Measurements from ENCODE around the gene RPSA. TPM values are rescaled to one million over a fixed set of nuclear protein-coding genes. Genes with fewer than 3 reads are reported as not detected.

RPSA gene
- total and polyA plus RNA-seq, 7 experiments from 2014 or later: 1,357 to 1,898 (median 1,608) TPM

- peak overlapping the region; percentile 62 for H3K4me3 ChIP-seq (ENCODE audit: low read length)
- peaks cover 28 to 61% (median 55%) of the 10 kb centered on the region in 7 donors for H3K4me1 Mint-ChIP-seq
- CTCF ChIA-PET: interaction anchor here (0.6 to 3.9 kb wide), 8 partner anchors 9 to 1545 kb away, joined by 3 to 14 read pairs (median 3); no protein-coding TSS in a partner anchor
- H3K9me3 Mint-ChIP-seq: peaks cover 0 to 6% (median 0%) of the 10 kb centered on the region in 11 donors
- no peak for ATAC-seq
- peaks cover 26 to 51% (median 26%) of the 10 kb centered on the region in 3 experiments for H3K36me3 ChIP-seq (ENCODE audit: control insufficient read depth in 2 of 3, insufficient read depth in 3 of 3, low read length in 3 of 3)
- peak overlapping the region; percentile 86 for H3K27ac ChIP-seq (ENCODE audit: low read depth, low read length)
- H3K27me3 ChIP-seq (ENCODE audit: control insufficient read depth in 2 of 2, insufficient read depth in 2 of 2, low read length in 2 of 2): no peaks in the 10 kb centered on the region
- intact Hi-C loops (cut with micrococcal nuclease): loop anchor here (2.0 to 10.0 kb wide), 6 partner anchors 299 to 1791 kb away; partner anchors contain the start of genes CTNNB1 (in 2 of the 2), ACAA1 (in 1 of the 2), MYD88 (in 1 of the 2) and RPL14 (in 1 of the 2)
- POLR2A ChIA-PET: interaction anchor here (0.6 to 4.3 kb wide), 8 partner anchors 8 to 1978 kb away, joined by 3 to 25 read pairs (median 3); partner anchors contain the start of gene RPL14
- H3K4me3 Mint-ChIP-seq: peak overlapping the region; percentile 88 to 97 (median 94)
- H3K9me3 ChIP-seq (ENCODE audit: control insufficient read depth in 2 of 3, low read length in 3 of 3): no peaks in the 10 kb centered on the region
- peaks cover 16 to 45% (median 35%) of the 10 kb centered on the region in 5 donors for H3K36me3 Mint-ChIP-seq
- H3K27me3 Mint-ChIP-seq: peaks cover 0 to 2% (median 0%) of the 10 kb centered on the region in 5 donors
- peak overlapping the region; percentile 85 to 98 (median 94) for H3K27ac Mint-ChIP-seq
- DNase-seq: no peak
- peaks cover 30 to 37% of the 10 kb centered on the region in 2 donors for H3K4me1 ChIP-seq (ENCODE audit: control insufficient read depth in 2 of 2, insufficient read depth in 2 of 2, low read length in 2 of 2)
Observed at GRCh38 chr3:39407773-39408492, 1.4 kb downstream of the RPSA start.

- no peaks in the 10 kb centered on the region for H3K27me3 ChIP-seq (ENCODE audit: control insufficient read depth in 2 of 2, insufficient read depth in 2 of 2, low read length in 2 of 2)
- ATAC-seq: no peak
- peak overlapping the region; percentile 86 for H3K27ac ChIP-seq (ENCODE audit: low read depth, low read length)
- Mint-ChIP-seq H3K4me1 (peaks cover 28 to 61% (median 55%) of the 10 kb centered on the region in 7 donors), H3K4me3 (peak overlapping the region in 9 of 10 donors; percentile 16 to 97 (median 92)), H3K9me3 (peaks cover 0 to 6% (median 0%) of the 10 kb centered on the region in 11 donors), H3K36me3 (peaks cover 16 to 52% (median 35%) of the 10 kb centered on the region in 5 donors), H3K27me3 (peaks cover 0 to 2% (median 0%) of the 10 kb centered on the region in 5 donors), H3K27ac (peak overlapping the region in 8 of 9 donors; percentile 85 to 98 (median 92))
- intact Hi-C loops (cut with micrococcal nuclease): loop anchor here (5.0 to 10.0 kb wide), 4 partner anchors 1046 to 1789 kb away; partner anchors contain the start of genes ACAA1 (in 1 of the 2), CTNNB1 (in 1 of the 2), MYD88 (in 1 of the 2) and RPL14 (in 1 of the 2)
- no peak for DNase-seq
- CTCF ChIA-PET: interaction anchor here (0.6 to 3.9 kb wide), 7 partner anchors 8 to 789 kb away, joined by 3 to 14 read pairs (median 3); no protein-coding TSS in a partner anchor
- peaks cover 30 to 37% of the 10 kb centered on the region in 2 donors for H3K4me1 ChIP-seq (ENCODE audit: control insufficient read depth in 2 of 2, insufficient read depth in 2 of 2, low read length in 2 of 2)
- no peaks in the 10 kb centered on the region for H3K9me3 ChIP-seq (ENCODE audit: control insufficient read depth in 2 of 3, low read length in 3 of 3)
- POLR2A ChIA-PET: interaction anchor here (0.6 to 4.3 kb wide), 6 partner anchors 10 to 1979 kb away, joined by 3 to 25 read pairs (median 3); partner anchors contain the start of gene RPL14
- H3K4me3 ChIP-seq (ENCODE audit: low read length): peak overlapping the region; percentile 62
- H3K36me3 ChIP-seq (ENCODE audit: control insufficient read depth in 2 of 3, insufficient read depth in 3 of 3, low read length in 3 of 3): peaks cover 26 to 59% (median 29%) of the 10 kb centered on the region in 3 experiments
Observed at GRCh38 chr3:39408493-39409372, 2.2 kb downstream of the RPSA start.

GRCh38 chr3:39409514-39410136 is 3.1 kb downstream of the RPSA start:
- H3K36me3 Mint-ChIP-seq: peaks cover 16 to 52% (median 35%) of the 10 kb centered on the region in 5 donors
- Histone ChIP-seq H3K4me1 (ENCODE audit: control insufficient read depth in 2 of 2, insufficient read depth in 2 of 2, low read length in 2 of 2) (peaks cover 30 to 37% of the 10 kb centered on the region in 2 donors), H3K36me3 (ENCODE audit: control insufficient read depth in 2 of 3, insufficient read depth in 3 of 3, low read length in 3 of 3) (peaks cover 26 to 67% (median 29%) of the 10 kb centered on the region in 3 experiments), H3K9me3 (ENCODE audit: control insufficient read depth in 2 of 3, low read length in 3 of 3) (no peaks in the 10 kb centered on the region), H3K27me3 (ENCODE audit: control insufficient read depth in 2 of 2, insufficient read depth in 2 of 2, low read length in 2 of 2) (no peaks in the 10 kb centered on the region), H3K27ac (ENCODE audit: low read depth, low read length) (peak overlapping the region; percentile 49), H3K4me3 (ENCODE audit: low read length) (peak overlapping the region; percentile 23)
- DNase-seq: no peak
- intact Hi-C loops (cut with micrococcal nuclease): loop anchor here (5.0 to 10.0 kb wide), 4 partner anchors 1045 to 1788 kb away; partner anchors contain the start of genes ACAA1 (in 1 of the 2), CTNNB1 (in 1 of the 2), MYD88 (in 1 of the 2) and RPL14 (in 1 of the 2)
- ChIA-PET CTCF (interaction anchor here (3.9 kb wide), 1 partner anchor 7 kb away, joined by 14 read pairs; no protein-coding TSS in a partner anchor), POLR2A (interaction anchor here (0.6 to 4.3 kb wide), 2 partner anchors 25 to 301 kb away, joined by 3 to 25 read pairs; no protein-coding TSS in a partner anchor)
- H3K4me3 Mint-ChIP-seq: peak overlapping the region in 8 of 10 donors; percentile 13 to 91 (median 35)
- H3K4me1 Mint-ChIP-seq: peaks cover 28 to 62% (median 55%) of the 10 kb centered on the region in 7 donors
- peaks cover 0 to 6% (median 0%) of the 10 kb centered on the region in 11 donors for H3K9me3 Mint-ChIP-seq
- ATAC-seq: no peak
- peaks cover 0 to 2% (median 0%) of the 10 kb centered on the region in 5 donors for H3K27me3 Mint-ChIP-seq
- peak overlapping the region in 6 of 9 donors; percentile 12 to 96 (median 69) for H3K27ac Mint-ChIP-seq

- peaks cover 0 to 6% (median 0%) of the 10 kb centered on the region in 11 donors for H3K9me3 Mint-ChIP-seq
- Histone ChIP-seq H3K27ac (ENCODE audit: low read depth, low read length) (peak overlapping the region; percentile 26), H3K4me1 (ENCODE audit: control insufficient read depth in 2 of 2, insufficient read depth in 2 of 2, low read length in 2 of 2) (peaks cover 30 to 33% of the 10 kb centered on the region in 2 donors), H3K4me3 (ENCODE audit: low read length) (no peak overlapping the region), H3K9me3 (ENCODE audit: control insufficient read depth in 2 of 3, low read length in 3 of 3) (no peaks in the 10 kb centered on the region), H3K27me3 (ENCODE audit: control insufficient read depth in 2 of 2, insufficient read depth in 2 of 2, low read length in 2 of 2) (no peaks in the 10 kb centered on the region), H3K36me3 (ENCODE audit: control insufficient read depth in 2 of 3, insufficient read depth in 3 of 3, low read length in 3 of 3) (peaks cover 26 to 69% (median 29%) of the 10 kb centered on the region in 3 experiments)
- peaks cover 28 to 63% (median 52%) of the 10 kb centered on the region in 7 donors for H3K4me1 Mint-ChIP-seq
- ChIA-PET CTCF (no interaction called here), POLR2A (no interaction called here)
- H3K36me3 Mint-ChIP-seq: peaks cover 16 to 52% (median 35%) of the 10 kb centered on the region in 5 donors
- DNase-seq (no peak), ATAC-seq (no peak)
- intact Hi-C loops (cut with micrococcal nuclease): no loop called here
- peak overlapping the region in 1 of 10 donors; percentile 32 for H3K4me3 Mint-ChIP-seq
- H3K27me3 Mint-ChIP-seq: peaks cover 0 to 2% (median 0%) of the 10 kb centered on the region in 5 donors
- peak overlapping the region in 2 of 9 donors; percentile 53 to 81 for H3K27ac Mint-ChIP-seq
Observed at GRCh38 chr3:39410893-39411292, 4.4 kb downstream of the RPSA start.

- Mint-ChIP-seq H3K4me1 (peaks cover 21 to 49% (median 39%) of the 10 kb centered on the region in 7 donors), H3K9me3 (peaks cover 0 to 3% (median 0%) of the 10 kb centered on the region in 11 donors), H3K27me3 (no peaks in the 10 kb centered on the region), H3K36me3 (peaks cover 15 to 47% (median 24%) of the 10 kb centered on the region in 5 donors), H3K27ac (peak overlapping the region in 3 of 9 donors; percentile 2 to 33 (median 18)), H3K4me3 (no peak overlapping the region)
- ChIA-PET CTCF (no interaction called here), POLR2A (interaction anchor here (1.1 kb wide), 1 partner anchor 9 kb away, joined by 3 read pairs; no protein-coding TSS in a partner anchor)
- DNase-seq (no peak), ATAC-seq (no peak)
- Histone ChIP-seq H3K9me3 (ENCODE audit: control insufficient read depth in 2 of 3, low read length in 3 of 3) (no peaks in the 10 kb centered on the region), H3K27ac (ENCODE audit: low read depth, low read length) (no peak overlapping the region), H3K36me3 (ENCODE audit: control insufficient read depth in 2 of 3, insufficient read depth in 3 of 3, low read length in 3 of 3) (peaks cover 26 to 68% (median 29%) of the 10 kb centered on the region in 3 experiments), H3K27me3 (ENCODE audit: control insufficient read depth in 2 of 2, insufficient read depth in 2 of 2, low read length in 2 of 2) (no peaks in the 10 kb centered on the region), H3K4me3 (ENCODE audit: low read length) (no peak overlapping the region), H3K4me1 (ENCODE audit: control insufficient read depth in 2 of 2, insufficient read depth in 2 of 2, low read length in 2 of 2) (peaks cover 26% of the 10 kb centered on the region in 2 donors)
- intact Hi-C loops (cut with micrococcal nuclease): no loop called here
Observed at GRCh38 chr3:39412668-39413260, 6.2 kb downstream of the RPSA start.
